GM23248 (cell line): ENCODE results near the gene NCAPD2.

Experiments used
- EZH2 ChIP-seq: fragments of 200-600 bp; sonication (generic); IDR thresholded peaks from 2 replicates; pipeline ENCODE4 v1.6.1; 2018; ENCODE audit warnings: antibody characterized with exemption, mild to moderate bottlenecking; ENCODE audit not compliant: insufficient read depth, poor library complexity, severe bottlenecking
- EZH2phosphoT487 ChIP-seq: fragments of 200-600 bp; sonication (generic); IDR thresholded peaks from 2 replicates; pipeline ENCODE4 v1.6.1; 2018; ENCODE audit warnings: antibody characterized with exemption, moderate library complexity, mild to moderate bottlenecking, low read depth; ENCODE audit not compliant: insufficient read depth

DNA sequence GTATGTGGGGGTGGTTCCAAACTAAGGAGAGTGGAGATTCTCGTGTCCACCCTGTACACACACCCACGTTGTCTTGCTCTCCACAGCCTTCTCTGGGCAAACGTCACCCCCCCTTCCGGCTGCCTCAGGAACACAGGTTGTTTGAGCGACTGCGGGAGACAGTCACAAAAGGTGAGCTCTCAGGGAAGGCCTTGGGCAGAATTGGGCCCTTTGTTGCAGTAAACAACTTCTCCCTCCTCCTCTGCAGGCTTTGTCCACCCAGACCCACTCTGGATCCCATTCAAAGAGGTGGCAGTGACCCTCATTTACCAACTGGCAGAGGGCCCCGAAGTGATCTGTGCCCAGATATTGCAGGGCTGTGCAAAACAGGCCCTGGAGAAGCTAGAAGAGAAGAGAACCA lies 32.3 kb downstream of the NCAPD2 start:
- TF ChIP-seq EZH2phosphoT487, result no peak
- TF ChIP-seq EZH2, result no peak
